ENCODE results near the gene SORL1.
A peak's percentile ranks its signal among the peaks of the same experiment; 100 is the strongest.

The SORL1 gene

GRCh38 chr11:121655537-121656327, 203.6 kb downstream of the SORL1 start:
- TF ChIP-seq MYC (IDR thresholded peaks at IDR 0.05; ENCODE audit: low read depth, low read length) (peak; percentile 65; the same call in 1 of the 2 replicates), POLR2A (IDR thresholded peaks at IDR 0.05; ENCODE audit: extremely low read depth, insufficient read length) (no peak), MAX (IDR thresholded peaks at IDR 0.05; ENCODE audit: low read depth, low read length) (peak; percentile 84), CTCF (IDR thresholded peaks at IDR 0.05; ENCODE audit: low read depth, low read length) (peak; percentile 87)
- DNase-seq (ENCODE audit: low read depth), result peak; percentile 85
- peak overlapping the region; percentile 63 for H3K4me3 ChIP-seq (ENCODE audit: low read depth, low read length)

GRCh38 chr11:121656328-121657090, 204.4 kb downstream of the SORL1 start:
- TF ChIP-seq MAX (IDR thresholded peaks at IDR 0.05; ENCODE audit: low read depth, low read length), result no peak
- no peak for TF ChIP-seq MYC (IDR thresholded peaks at IDR 0.05; ENCODE audit: low read depth, low read length)
- TF ChIP-seq CTCF (IDR thresholded peaks at IDR 0.05; ENCODE audit: low read depth, low read length), result no peak
- TF ChIP-seq POLR2A (IDR thresholded peaks at IDR 0.05; ENCODE audit: extremely low read depth, insufficient read length), result no peak
- no peak for DNase-seq (ENCODE audit: low read depth)
- no peak overlapping the region for H3K4me3 ChIP-seq (ENCODE audit: low read depth, low read length)

GRCh38 chr11:121657146-121657545, 205.0 kb downstream of the SORL1 start:
- TF ChIP-seq CTCF (IDR thresholded peaks at IDR 0.05; ENCODE audit: low read depth, low read length) (no peak), POLR2A (IDR thresholded peaks at IDR 0.05; ENCODE audit: extremely low read depth, insufficient read length) (no peak), MAX (IDR thresholded peaks at IDR 0.05; ENCODE audit: low read depth, low read length) (no peak), MYC (IDR thresholded peaks at IDR 0.05; ENCODE audit: low read depth, low read length) (no peak)
- no peak overlapping the region for H3K4me3 ChIP-seq (ENCODE audit: low read depth, low read length)

GRCh38 chr11:121659811-121660210, 207.7 kb downstream of the SORL1 start:
- no peak for TF ChIP-seq POLR2A (IDR thresholded peaks at IDR 0.05; ENCODE audit: extremely low read depth, insufficient read length)
- no peak for TF ChIP-seq CTCF (IDR thresholded peaks at IDR 0.05; ENCODE audit: low read depth, low read length)
- TF ChIP-seq MAX (IDR thresholded peaks at IDR 0.05; ENCODE audit: low read depth, low read length), result no peak
- TF ChIP-seq MYC (IDR thresholded peaks at IDR 0.05; ENCODE audit: low read depth, low read length), result no peak
- no peak overlapping the region for H3K4me3 ChIP-seq (ENCODE audit: low read depth, low read length)
- no peak for DNase-seq (ENCODE audit: low read depth)

More at GRCh38 chr11:121657146-121657545, 205.0 kb downstream of the SORL1 start:
- DNase-seq (ENCODE audit: low read depth), result no peak

- H3K4me3 ChIP-seq (ENCODE audit: low read depth, low read length), result no peak overlapping the region
- TF ChIP-seq MAX (IDR thresholded peaks at IDR 0.05; ENCODE audit: low read depth, low read length) (no peak), MYC (IDR thresholded peaks at IDR 0.05; ENCODE audit: low read depth, low read length) (no peak)
- DNase-seq (ENCODE audit: low read depth), result no peak
Observed at GRCh38 chr11:121661880-121662486, 209.9 kb downstream of the SORL1 start.
